Stimulated activated CD4-positive, alpha-beta T cell treated with anti-CD3 and anti-CD28 coated beads, Interleukin-1b, Interleukin-23, amount 100 ng/mL, for 48 hours (primary cell): Measurements from ENCODE around the gene CRYBG1.

Experiments
- DNase-seq: peaks from one replicate; pipeline ENCODE4 v3.0.0-alpha.2; 2020

CRYBG1 gene

DNA sequence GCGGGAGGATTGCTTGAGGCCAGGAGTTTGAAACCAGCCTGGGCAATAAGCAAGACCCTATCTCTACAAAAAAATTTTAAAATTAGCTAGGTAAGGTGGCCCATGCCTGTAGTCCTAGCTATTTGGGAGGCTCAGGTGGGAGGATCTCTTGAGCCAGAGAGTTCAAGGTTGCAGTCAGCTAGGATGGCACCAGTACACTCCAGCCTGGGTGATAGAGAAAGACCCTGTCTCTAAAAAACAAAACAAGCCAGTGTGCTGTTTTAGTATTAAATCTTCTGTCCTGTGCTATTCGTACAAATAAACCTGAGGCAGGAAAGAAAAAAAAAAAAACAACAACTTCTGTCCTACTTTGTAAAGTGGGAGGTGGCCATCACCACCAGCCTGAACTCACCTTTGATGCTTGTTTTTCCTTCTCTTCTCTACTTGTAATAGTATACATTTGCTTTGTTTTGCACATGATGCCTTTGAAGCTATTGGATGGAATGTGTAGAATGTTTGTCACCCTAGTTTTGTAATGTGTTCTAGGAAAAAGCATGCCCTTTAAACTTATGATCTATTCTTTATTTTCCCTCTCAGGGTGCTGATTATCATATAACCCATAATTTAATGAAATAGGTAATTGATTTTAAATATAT is 102.5 kb downstream of the CRYBG1 start:
- no peak for DNase-seq

DNA sequence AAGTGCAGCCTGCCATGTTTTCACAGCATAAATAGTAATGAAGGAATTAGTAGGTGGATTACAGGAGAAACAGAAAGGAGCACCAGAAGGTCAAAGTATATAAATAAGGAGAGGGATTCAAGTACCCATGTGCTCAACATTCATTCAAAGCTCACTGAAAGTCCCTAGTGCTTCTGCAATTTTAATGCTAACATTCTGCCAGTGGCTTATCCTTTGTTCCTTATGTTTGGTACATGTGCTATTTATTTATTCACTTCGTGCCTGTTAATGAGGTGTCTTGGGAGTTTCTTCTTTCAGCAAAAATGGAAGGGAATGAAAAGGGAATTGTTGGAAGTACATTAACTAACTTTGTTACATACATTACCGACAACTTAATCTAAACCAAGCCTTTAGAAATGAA is 105.7 kb downstream of the CRYBG1 start:
- DNase-seq, result no peak

- no peak for DNase-seq
Observed at GRCh38 chr6:106468935-106469334, 108.4 kb downstream of the CRYBG1 start.

- DNase-seq, result no peak
Observed at GRCh38 chr6:106469882-106470281, 109.4 kb downstream of the CRYBG1 start.

DNA sequence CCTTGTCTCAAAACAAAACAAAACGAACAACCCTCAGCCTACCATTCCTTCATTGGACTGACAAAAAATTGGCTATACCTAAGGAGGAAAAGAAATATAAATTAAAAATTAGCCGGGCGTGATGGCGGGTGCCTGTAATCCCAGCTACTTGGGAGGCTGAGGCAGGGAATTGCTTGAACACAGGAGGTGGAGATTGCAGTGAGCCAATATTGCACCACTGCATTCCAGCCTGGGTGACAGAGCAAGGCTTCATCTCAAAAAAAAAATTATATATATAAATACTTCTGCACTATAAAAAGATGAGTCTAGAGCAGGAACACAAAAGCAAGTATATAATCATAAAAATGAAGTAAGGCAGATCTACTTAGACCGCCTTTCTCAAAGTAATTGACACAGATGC is 109.8 kb downstream of the CRYBG1 start:
- DNase-seq, result no peak

- DNase-seq, result no peak
Observed at GRCh38 chr6:106470811-106471210, 110.3 kb downstream of the CRYBG1 start.

DNA sequence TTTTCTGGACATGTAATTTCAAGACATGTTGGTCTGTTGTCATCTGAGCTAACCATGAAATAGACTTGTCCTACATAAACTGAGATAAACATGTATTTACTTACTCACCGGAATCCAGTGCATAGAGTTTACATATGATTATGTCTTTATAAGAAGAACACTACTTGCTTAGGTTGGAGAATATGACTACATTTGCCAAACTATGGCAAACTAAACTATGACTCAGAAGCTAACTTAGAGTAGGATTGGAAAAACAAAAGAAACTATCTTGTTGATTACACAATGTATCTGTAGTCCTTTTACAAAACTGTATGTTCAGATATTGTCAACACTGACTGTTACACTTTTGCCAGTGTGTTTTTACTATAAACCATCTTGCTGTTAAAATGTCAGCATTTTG is 113.3 kb downstream of the CRYBG1 start:
- DNase-seq, result no peak

DNA sequence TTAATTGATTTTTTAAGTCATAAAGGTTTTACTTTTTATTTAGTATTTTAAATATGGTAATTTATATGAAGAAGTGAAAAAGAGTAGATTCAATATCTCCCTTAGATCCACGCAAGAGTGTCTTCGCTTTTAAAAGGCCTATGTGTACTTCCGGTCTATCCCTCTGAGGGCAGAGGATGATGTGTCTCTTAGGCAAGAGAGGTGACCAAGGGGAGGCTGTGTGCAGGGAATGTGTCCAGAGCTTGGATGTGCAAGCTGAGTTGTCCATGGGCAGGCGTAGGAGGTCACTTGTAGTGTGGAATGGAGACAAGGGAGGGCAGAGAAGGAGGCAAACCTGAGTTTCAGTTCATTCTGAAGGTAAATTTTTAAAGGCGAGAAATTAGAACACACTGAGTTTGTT is 113.9 kb downstream of the CRYBG1 start:
- DNase-seq, result no peak

DNA sequence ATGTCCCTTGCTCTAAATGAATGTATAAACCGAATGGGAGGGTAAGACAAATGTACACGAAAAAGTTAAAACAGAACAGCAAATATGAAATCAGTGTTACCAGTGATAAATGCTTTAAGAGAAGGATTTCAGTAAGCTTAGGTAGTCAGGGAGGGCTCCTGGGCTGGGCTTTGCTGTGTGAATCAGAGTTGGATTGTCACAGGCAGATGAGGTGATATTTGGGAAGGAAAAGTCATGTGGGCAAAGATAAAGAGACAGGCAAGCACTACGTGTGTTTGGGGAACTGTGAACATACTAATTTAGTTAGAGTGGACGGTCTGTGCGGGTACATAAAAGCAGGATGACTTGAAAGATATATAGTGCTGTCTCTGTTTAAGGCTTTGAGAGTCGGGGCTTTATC is 114.8 kb downstream of the CRYBG1 start:
- DNase-seq, result peak; percentile 8

GRCh38 chr6:106476331-106477105 is 116.0 kb downstream of the CRYBG1 start:
- no peak for DNase-seq

DNA sequence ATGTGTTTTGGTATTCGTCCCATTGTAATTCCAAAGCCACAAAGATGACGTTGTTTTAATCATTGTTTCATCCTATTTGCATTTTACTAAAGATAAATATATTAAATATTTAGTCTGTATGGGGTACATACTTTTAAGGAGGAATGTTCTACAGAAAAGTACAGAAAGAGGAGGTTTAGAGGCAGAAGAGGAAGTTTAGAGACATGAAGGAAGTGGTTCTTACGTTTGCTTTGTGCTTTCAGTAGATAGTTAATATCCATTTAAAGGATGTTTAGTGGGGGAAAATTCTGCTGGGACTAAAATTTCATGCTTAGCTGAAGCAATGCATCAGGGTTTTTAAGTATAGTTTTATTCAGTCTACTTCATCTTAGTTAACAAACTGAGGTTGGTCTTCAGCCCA is 116.6 kb downstream of the CRYBG1 start:
- DNase-seq, result no peak

GRCh38 chr6:106477790-106478189 is 117.3 kb downstream of the CRYBG1 start:
- no peak for DNase-seq

GRCh38 chr6:106486236-106486635 is 125.7 kb downstream of the CRYBG1 start:
- DNase-seq, result no peak

GRCh38 chr6:106488494-106489370 is 128.2 kb downstream of the CRYBG1 start:
- no peak for DNase-seq

- no peak for DNase-seq
Observed at GRCh38 chr6:106490030-106490429, 129.5 kb downstream of the CRYBG1 start.

DNA sequence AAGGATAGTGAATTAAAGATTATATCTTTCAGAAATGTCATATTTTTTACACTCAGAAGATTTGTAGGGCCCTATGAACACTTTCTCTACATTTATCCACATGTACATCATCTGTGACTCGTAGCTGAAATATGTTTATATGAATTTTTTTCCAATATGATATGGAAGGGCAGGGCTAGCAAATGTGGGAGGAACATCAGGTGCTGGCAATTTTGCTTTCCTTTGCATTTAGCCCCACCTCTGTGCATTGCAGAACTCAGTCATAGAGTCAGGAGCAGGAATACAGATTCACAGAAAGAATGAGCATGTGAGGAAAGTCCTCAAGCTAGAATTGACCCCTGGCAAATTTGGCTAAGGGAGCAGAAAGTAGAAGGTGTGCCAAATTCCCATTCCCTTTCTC is 129.9 kb downstream of the CRYBG1 start:
- DNase-seq, result no peak

DNA sequence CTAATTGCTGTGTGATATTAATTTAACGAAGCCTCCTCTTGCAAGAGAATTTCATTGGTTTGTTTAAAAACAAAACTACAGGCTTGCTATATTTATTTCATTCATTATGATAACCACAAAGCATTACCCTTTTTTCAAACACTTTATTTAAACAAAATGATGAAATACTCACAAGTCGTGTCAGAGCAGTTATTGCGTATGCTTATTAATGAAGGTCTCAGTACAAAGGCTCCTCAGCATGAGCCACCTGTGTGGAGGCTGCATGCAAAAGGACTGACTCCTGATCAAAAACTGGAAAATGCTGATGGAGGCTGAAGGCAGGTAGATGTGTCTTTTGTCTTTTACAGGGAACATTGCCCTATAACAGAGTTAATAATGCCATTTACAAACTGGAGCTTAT is 130.5 kb downstream of the CRYBG1 start:
- no peak for DNase-seq

DNA sequence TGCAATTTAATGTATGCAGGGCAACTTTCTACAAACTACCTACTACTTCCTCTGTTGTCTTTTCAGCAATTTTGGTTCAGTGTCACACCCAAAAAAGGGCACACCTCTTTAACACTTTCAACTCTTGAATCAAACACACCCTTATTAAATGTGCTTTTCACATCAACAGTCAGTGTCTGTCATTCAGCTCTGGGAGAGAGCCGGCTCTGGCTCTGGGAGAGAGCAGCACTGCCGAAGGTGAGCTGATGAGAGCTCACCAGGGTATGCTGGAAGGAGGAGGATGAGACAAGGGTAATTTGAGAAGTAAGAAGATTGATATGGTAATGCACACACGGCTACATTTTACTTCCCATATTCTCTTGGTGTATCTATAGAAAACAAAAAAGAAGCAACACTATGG is 134.5 kb downstream of the CRYBG1 start:
- DNase-seq, result no peak

DNA sequence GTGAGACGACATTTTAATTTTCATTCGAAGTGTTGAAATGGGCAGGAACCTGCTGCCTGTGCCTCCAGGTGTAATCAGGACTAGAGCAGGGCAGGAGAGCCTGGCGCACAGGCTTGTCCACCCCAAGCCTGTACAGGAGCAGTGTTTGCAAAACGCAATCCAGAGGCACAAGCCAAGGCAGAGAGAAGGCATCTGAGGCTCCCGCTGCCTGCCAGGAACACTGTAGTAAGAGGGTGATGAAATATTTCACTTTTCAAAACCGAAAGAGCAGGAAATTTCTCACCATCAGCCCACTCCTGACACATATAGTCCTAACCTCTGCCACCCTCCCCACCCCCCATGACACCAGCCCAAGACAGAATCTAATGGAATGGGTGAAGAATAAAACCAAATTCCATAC is 136.3 kb downstream of the CRYBG1 start:
- DNase-seq, result no peak

- DNase-seq, result no peak
Observed at GRCh38 chr6:106501960-106502371, 141.4 kb downstream of the CRYBG1 start.

- DNase-seq, result no peak
Observed at GRCh38 chr6:106502559-106502958, 142.0 kb downstream of the CRYBG1 start.

- DNase-seq, result no peak
Observed at GRCh38 chr6:106508277-106508676, 147.8 kb downstream of the CRYBG1 start.

DNA sequence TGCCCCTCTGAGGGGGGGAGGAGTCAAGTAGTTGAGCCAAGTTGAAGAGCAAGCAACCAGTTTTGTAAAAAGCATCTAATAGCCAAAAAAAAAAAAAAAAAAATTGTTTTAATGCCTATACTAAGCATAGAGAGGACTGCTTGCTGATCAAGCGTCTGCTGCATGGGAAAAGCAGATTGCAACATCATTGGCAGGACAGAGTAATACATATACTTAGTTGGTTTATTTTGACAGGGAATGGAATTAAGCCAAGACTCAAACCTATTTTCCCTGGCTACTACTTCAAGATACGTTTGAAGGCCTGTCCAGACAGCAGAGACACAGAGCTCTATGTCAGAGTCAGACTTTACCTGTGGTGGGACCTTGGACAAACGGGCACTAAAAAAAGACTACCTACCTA is 148.3 kb downstream of the CRYBG1 start:
- DNase-seq, result no peak
